Right renal cortex interstitium (tissue), 3 donors: ENCODE measurements around the gene MEGF11. TPM values are rescaled to one million over a fixed set of nuclear protein-coding genes. Genes with fewer than 3 reads are reported as not detected.
"Not testable (repeated sequence)": the region's sequence is repeated elsewhere in the genome, so short reads cannot be mapped to it uniquely, and the experiment has no call there.

Experiments used
- DNase-seq, 3 donors: peaks; one replicate each; pipeline ENCODE4 v3.0.0-alpha.2; 2013; ENCODE audit warnings: low read depth in 3 of 3, low spot score in 2 of 3
- polyA plus RNA-seq, 3 donors: library from polyadenylated mRNA; unstranded; fragments of 120-200 nt; gene quantifications; one replicate each; pipeline ENCODE4 v1.2.1, GENCODE V29; 2013; ENCODE audit not compliant: insufficient read length in 3 of 3

The MEGF11 gene
- polyA plus RNA-seq, 3 donors = 1.8 to 2.1 (median 2.1) TPM

- no peak for DNase-seq
Measured at GRCh38 chr15:66017792-66018487, 235.6 kb downstream of the MEGF11 start.

GRCh38 chr15:66017000-66017399 is 236.6 kb downstream of the MEGF11 start:
- DNase-seq = no peak

DNA sequence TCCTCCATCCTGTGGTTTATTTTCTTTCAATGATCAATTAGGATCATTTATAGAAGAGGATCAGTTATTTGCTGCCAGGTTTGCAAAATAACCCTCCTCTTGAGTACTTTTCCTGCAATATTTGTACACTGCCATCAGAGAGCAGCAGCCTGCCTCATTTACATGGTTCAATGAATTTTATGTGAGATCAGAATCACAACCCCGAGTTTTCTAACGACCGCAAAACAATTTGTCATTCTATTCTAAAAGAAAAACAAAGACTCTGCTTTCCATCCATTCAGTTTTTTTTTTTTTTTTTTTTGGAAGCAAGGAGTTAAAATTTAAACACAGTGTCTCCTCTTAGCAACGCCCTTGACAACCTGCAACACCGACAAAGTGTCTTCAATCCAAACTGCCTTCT is 237.4 kb downstream of the MEGF11 start:
- no peak for DNase-seq

- DNase-seq = no peak
Measured at GRCh38 chr15:66014635-66015182, 238.8 kb downstream of the MEGF11 start.

DNA sequence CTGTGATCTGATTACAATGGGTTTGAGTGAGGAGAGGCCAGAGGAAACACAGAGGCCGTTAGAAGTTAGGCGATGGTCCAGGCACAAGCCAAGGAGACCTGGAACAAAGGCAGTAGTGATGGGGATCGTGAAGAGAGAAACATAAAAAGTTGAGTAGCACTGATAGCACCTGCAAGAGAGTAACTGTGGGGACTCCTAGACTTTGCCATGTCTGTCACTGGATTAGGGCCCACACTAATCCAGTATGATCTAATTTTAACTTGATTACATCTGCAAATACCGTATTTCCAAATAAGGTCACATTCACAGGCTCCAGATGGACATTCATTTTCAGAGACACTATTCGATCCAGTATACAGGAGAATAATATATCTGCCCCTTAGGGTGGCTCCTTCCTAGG is 239.5 kb downstream of the MEGF11 start:
- DNase-seq = no peak

DNA sequence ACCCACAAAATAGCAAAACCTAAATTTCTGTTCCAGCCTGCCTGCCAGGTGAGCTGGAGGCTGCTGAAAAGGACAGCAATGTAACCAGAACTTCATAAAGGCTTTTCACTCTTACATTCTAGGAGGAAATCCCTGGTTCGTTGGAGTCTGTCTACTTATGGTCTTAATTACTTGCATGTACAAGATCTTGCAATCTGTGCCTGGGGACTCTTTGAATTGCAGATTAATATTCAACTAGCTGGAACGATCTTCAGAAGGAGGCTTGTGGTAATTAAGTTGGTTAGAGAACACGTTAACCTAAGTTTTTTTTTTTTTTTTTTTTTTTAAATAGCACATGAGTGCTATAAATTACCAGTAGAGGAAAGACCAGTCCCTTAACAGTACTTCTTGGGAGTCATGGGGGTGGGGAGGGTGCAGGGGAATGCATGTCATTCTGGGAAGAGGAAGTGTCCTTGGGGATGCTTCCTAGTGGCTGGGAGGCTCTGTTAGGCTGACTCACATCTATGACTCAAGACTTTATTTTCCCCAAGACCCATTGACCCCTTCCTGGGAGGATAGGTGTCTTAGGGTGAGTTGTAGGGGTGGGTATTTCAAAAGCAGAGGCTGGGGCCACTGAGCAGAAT is 244.5 kb downstream of the MEGF11 start:
- DNase-seq = no peak

DNA sequence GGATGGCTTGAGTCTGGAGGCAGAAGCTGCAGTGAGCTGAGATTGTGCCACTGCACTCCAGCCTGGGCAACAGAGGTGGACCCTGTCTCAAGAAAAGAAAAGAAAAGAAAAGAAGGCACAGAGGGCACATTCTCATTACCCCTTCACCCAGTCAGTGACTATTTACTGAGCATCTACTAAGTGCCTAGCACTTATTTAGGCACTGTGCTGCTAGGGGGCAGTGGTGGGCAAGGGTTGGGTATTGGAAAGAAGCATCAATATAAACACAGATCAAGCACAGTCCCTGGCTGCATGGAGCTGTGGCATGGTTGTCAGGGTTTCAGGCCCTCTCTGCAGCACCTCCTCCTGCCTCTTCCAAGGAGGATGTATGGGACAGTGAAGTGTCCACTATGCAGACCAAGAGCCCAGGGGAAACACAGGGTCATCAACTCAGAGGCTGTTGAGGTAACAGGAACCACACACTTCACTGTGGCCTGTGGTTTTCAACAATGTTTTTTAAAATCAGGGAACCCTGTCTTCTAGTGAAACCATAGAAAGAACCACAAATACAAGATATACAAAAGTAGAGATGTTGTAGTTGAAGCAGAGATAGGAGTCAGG is 245.8 kb downstream of the MEGF11 start:
- no peak for DNase-seq

DNA sequence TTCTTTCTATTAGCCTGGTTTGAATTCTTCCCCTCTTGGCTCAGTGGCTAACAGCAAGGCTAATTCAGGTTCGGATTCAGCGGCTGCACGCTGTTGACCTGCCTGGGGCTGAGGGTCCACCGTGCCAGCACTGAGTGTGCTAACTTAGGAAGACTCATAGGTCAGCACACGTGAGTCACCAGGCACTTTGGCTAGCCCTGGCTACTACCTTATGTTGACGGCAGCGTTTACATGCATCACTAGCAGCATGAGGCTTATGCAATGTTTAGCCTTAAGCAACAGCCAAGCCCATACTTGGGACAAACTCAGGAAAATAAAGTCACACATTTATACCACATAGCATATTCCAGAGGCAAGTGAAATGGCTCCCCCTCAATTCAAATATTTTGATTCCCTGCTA is 246.6 kb downstream of the MEGF11 start:
- DNase-seq = no peak

GRCh38 chr15:66004618-66005262 is 248.8 kb downstream of the MEGF11 start:
- DNase-seq = peak in 1 of 3 donors; percentile 47

- DNase-seq = not testable (repeated sequence)
Measured at GRCh38 chr15:66003129-66003528, 250.4 kb downstream of the MEGF11 start.

GRCh38 chr15:66001717-66002426 is 251.7 kb downstream of the MEGF11 start:
- no peak for DNase-seq

DNA sequence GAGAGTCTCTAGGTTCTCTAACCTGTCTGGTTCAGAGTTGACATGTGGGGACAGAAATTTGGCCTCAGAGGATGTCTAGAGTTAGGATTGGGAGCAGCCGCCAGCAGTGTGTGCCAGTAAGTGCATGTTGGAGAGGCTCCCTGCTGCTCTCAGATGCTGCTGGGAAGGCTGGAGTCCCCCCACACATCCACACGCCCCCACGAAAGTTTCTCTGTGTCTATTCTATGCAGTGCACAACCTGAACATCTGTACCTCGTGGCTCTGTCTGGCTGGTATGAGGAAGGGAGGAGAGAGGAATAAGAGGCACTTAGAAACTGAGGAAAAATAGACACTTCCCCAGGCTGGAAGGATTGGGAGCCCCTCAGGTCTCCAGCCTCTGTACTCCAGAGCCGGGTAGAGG is 252.5 kb downstream of the MEGF11 start:
- DNase-seq = no peak

DNA sequence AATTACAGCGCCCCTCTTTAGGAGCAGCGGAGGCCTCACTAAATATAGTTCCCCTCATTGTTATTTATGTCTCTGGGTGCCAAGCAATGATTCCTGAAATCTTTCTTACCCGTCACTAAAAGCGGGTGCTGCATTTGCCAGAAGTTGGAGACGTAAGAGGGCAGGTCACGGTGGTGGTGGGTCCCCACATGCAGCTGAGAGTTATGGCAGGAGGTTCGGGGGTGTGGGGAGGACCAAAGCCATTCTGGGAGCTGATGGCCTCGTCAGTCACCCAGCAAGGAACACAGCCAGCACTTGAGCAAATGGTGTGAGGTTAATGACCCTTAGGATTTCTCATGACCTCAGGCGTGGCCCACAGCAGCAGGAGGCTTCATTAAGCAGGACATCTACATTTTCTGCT is 255.1 kb downstream of the MEGF11 start:
- DNase-seq = no peak

GRCh38 chr15:65996901-65997300 is 256.6 kb downstream of the MEGF11 start:
- DNase-seq = no peak

DNA sequence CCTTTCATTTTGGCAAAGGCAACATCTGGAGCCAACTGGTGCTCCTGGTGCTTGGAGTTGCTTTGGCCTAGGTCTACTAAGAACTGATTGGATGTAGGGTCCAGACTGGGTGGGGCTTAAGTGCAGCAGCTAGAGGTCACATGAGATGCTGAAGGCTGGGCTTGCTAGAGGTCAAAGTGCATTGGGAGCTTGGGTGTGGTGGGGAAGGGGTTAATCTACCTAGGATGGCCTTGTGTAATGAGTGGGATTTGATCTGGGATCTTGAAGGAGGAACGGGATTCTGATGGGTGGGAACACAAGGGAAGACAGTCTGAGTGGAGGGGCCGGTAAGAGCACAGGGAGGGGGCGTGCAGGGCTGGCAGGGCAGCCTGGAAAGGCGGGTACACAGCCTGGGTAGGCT is 258.7 kb downstream of the MEGF11 start:
- no peak for DNase-seq

DNA sequence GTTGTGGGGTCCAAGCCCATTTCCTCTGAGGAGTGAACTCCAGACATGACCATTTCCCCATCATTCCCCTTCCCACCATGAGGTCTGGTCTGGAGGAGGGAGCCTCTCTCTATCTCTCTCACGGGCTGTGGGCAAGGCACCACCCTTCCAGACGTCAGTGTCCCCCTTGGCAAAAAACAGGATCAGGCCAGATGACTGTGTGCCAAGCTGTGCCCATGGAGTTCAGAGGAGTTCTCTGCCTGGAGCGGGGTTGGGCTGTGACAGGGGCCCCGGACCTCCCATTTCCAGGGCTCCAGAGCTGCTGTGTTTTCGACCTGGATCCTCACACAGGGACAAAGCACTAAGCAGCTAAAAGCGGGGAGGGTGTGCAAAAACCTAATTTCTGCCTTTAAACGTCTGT is 259.8 kb downstream of the MEGF11 start:
- no peak for DNase-seq

- DNase-seq = no peak
Measured at GRCh38 chr15:65993236-65993635, 260.3 kb downstream of the MEGF11 start.

DNA sequence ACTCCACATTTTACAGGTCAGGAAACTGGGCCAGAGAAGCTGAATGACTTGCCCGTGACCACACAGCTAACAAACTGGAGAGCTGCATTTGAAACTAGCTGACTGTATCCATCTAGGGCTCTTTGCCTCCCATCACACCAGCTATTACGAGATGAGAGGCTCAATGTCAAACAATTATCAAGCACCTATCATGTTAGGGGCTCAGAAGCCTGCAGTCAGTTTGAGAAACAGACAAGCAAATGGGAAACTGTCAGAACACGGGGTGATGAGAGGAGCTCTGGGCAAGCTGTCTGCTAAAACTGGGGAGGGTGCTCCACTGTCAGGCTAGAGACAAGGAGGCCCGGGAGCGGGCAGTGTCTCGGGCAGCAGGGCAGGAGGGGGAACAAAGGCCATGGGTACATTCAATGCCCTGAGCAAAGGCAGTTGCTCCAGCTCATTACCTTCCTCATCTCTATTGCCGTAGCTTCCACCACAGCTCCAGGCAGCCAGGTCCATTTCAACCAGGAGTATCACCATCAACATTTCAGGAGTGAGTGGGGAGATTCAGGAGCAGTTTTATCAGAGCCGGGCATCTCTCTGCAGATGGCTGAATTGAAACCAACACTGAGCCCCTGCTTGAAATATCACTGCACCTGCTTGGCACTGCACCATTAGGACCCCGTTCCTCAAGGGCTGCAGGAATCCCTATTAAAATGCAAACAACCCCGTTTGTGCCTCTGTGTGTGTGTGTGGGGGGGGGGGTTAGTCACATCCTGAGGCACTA is 261.6 kb downstream of the MEGF11 start:
- no peak for DNase-seq

GRCh38 chr15:65990298-65990981 is 263.1 kb downstream of the MEGF11 start:
- no peak for DNase-seq
